Stimulated activated CD8-positive, alpha-beta memory T cell treated with anti-CD3 and anti-CD28 coated beads, Interleukin-15, amount 100 ng/mL, for 48 hours (primary cell): ENCODE results near the gene CCDC154.
"Not testable (repeated sequence)": the region's sequence is repeated elsewhere in the genome, so short reads cannot be mapped to it uniquely, and the experiment has no call there.

Experiments used
- DNase-seq, 2 donors: peaks; one replicate each; pipeline ENCODE4 v3.0.0-alpha.2; 2020; ENCODE audit warnings: low read depth in 2 of 2

Gene CCDC154

DNA sequence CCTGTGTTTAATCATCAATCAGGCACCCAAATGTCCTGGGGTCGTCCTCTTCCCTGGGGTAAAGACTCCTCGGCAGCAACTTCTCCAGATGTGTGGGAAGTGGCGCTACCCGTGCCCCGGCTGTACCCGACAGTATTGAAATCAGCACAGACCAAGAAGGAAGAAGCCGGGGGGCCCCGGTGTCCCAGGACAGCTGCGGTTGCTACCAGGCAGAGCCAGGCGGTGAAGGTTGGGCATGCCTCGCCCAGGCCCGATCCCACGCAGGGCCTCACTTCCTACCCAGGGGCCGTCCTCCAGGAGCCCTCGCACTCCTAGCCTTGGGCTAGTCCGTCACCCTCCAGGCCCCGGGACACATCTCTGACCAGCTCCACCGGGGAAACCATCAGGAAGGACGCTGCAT is 9.0 kb upstream of the CCDC154 start:
- DNase-seq, result no peak

GRCh38 chr16:1452530-1452929 is 8.2 kb upstream of the CCDC154 start:
- DNase-seq, result no peak

GRCh38 chr16:1451702-1452392 is 7.5 kb upstream of the CCDC154 start:
- no peak for DNase-seq

GRCh38 chr16:1450841-1451240 is 6.5 kb upstream of the CCDC154 start:
- no peak for DNase-seq

DNA sequence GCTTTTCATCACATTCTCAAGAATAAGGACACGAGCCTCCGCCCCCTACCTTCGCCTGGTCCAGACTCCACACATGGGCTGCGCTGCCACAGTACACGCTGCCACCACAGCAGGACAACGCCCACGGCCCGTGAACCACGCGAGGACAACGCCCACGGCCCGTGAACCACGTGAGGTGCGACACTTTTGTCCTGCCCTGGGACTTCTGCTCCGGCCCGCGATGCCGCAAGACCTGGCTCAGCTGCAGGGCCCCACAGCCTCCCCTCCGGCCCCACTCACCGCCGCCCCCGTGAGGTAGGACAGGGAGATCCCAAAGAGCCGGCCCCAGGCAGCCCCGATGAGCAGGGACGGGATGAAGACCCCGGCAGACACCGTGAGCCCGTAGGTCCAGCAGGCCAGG is 5.9 kb upstream of the CCDC154 start:
- no peak for DNase-seq

DNA sequence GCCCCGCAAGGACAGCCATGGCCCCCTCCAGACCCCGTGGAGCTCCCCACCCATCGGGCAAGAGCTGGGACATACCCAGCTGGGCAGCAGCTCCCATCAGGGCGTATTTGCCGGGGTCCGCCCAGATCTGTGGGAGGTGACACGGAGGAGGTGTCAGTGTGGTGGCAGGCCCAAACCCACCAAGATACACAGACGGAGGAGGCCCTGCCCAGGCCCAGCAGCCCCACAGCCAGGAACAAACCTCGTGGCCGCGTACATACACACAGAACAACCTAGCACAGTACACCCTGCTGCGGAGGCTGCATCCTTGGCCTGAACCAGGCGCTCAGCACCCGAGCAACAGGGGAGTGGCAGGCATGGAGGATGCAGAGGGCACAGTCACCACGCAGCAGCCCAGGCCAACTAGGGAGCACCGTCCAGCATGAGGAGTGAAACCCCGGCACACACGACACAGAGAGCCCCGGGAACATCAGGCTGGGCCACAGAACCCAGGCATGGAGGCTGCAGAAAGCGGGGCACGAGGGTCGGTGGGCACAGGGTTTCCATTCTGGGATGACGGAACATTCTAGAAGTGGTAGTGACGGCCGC is 4.9 kb upstream of the CCDC154 start:
- DNase-seq, result no peak

DNA sequence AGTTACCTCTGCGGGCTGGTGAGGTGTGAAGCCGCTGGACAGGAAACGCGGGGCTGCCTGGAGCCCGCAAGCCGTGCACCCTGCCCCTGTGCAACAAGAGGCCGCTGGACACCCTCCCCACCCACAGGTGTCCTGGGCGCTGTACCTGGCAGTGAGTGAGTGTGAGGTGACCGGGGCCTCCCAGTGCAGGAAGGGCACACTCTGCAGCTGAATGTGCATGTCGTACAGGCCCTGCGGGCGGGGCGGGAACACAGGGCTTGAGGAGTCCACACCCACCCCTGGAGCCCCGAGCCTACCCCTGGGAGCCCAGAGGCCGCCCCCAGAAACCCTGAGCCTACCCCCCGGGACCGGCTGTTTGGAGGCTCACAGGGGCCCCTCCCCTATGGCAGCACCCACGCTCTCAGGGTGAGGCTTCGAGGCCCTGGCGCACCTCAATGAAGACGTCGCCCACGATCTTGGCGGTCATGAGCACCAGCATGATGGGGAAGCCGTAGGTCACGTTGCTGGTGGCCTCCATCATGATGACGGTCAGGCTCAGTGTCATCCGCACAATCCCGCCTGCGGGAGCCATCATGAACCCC is 4.3 kb upstream of the CCDC154 start:
- DNase-seq, result no peak

DNA sequence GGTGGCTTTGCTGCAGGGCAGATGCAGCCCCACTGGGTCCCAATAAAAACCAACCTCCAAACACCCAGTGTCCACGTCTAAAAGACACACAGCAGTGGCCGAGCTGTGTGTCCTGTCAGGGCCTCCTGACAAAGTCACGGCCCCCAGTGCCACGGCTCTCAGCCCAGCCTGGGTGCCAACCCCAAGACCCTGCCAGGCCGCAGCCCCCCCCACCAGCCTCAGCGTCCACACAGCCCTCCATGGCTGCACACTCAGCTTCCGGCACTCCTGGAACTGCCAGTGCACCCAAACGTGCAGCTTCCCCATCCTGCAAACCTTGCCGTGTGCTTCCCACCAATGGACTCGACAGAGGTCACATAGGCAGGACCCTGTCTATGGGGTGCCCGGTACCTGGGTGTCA is 3.6 kb upstream of the CCDC154 start:
- no peak for DNase-seq

GRCh38 chr16:1446296-1447080 is 2.1 kb upstream of the CCDC154 start:
- no peak for DNase-seq

DNA sequence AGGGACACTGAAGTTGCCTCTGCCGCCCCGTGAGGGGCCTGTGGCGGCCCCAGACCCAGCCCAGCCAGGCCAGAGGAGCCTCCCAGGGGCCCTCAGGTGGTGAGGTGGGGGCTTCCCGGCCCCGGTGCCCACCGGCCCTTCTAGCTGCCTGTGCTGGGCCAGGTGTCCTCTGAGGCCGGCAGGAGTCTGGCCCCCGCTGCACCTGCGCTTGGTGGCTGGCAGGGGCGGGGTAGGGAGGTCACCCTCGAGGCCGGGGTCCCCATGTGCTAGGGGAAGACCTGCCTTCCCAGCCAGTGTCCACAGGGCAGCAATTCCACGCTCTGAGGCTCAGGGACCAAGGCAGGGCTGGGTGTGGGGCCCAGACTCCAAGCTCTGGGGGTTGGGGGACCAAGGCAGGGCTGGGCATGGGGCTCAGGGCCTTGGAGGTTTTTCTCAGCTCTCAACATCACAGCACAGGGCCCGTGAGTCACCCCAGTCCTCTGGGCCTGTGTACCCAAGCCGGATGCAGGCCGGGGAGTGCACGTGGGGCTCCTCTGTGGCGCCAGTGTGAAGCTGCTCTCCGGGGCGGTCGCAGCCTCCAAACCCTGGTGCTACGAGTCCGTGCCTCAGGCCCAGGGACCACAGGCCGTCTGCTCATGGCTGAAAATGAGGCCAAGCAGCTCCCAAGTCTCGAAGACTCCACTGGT is 1.3 kb upstream of the CCDC154 start:
- no peak for DNase-seq

DNA sequence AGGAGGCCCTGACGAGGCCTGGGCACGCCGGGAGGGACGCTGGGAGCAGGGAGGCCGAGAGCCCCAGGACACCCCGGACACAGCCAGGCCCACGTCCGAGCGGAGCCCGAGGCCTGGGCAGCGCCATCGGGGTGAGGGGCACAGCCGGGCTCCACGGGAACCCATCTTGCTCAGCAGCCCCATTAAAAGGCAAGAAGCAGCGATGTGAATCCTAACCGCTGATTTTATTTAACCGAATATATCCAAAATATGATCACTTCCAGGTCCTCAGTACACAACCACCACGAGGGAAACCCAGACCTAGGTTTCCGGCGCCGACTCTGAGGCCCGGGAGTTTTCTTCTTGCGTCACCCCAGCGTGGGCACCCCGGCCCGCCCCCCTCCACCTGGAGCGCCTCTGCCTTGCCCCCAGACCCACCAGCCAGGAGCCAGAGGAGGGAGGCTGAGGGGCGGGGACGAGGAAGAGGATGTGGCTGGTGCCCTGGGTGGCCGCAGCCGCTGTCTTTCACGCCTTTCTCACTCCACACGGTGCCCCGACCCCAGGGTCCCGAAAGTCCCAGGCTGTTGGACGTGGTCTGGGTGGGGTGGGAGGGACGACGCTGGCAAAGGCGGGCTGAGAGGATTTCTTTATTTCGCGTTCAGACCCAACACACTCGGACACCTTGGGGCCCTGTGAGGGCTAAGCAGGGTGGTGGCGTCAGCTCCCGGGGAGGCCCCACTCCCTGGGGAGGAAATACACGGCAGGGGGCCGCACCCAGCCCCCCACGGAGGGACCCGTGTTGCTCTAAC is 568 bp upstream of the CCDC154 start:
- no peak for DNase-seq

DNA sequence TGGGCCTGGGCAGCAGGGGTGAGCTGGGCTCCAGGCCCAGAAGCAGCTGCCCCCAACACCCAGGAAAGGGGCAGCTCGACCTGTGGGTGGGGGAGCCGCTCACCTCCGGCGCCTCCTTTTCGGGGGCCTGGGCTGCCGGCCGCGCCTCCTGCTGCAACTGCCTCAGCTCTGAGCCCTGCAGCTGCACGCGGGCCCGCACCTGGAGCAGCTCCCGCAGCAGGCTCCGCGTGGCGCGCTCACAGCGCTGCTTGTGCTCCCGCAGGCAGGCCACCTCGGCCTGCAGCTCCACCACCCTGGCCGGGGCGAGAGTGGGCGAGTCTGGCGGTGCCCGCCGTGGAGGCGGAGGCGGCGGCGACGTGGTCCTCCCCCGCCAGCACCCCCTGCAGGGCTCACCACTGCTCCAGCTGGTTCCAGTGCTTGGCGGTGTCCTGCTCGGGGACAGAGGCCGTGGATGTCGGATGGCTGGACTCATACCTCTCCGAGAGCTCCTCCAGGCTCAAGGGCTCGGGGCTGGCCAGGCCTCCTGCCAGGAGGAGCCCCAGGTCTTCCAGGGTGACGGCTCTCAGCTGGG is 868 bp downstream of the CCDC154 start:
- no peak for DNase-seq

DNA sequence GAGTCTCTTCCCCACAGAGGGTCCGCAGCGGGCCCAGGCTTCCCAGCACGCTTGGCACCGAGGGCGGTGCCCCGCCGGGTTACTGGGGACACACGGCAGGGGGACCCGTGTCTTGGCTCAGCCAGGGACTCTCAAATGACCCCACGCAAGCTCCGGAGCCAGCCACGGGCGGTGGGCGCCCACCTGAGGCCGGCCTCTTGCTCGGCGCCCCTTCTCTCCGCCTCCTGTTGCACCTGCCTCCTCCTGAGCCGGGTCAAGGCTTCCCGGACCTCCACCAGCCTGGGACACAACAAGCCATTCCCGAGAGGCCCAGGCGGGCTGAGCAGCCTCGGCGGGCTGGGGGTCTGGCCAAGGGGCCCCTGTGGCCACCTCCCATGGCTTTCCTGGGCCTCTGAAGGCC is 1.7 kb downstream of the CCDC154 start:
- no peak for DNase-seq

- DNase-seq, result no peak
These were observed 2.9 kb downstream of the CCDC154 start for GRCh38 chr16:1441391-1441829.

DNA sequence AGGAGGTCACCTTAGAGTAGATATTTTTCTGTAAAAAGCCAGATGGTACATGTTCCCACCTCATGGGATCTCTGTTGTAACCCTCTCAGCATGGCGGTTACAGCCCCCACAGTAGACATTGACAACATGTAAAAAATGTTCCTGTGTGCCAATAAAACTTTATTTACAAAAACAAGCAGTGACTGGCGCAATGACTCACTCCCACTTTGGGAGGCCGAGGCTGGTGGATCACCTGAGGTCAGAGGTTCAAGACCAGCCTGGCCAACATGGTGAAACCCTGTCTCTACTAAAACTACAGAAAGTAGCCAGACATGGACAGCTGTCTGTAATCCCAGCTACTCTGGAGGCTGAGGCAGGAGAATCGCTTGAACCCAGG is 4.7 kb downstream of the CCDC154 start:
- not testable (repeated sequence) for DNase-seq

- no peak for DNase-seq
These were observed 5.2 kb downstream of the CCDC154 start for GRCh38 chr16:1439058-1439698.

DNA sequence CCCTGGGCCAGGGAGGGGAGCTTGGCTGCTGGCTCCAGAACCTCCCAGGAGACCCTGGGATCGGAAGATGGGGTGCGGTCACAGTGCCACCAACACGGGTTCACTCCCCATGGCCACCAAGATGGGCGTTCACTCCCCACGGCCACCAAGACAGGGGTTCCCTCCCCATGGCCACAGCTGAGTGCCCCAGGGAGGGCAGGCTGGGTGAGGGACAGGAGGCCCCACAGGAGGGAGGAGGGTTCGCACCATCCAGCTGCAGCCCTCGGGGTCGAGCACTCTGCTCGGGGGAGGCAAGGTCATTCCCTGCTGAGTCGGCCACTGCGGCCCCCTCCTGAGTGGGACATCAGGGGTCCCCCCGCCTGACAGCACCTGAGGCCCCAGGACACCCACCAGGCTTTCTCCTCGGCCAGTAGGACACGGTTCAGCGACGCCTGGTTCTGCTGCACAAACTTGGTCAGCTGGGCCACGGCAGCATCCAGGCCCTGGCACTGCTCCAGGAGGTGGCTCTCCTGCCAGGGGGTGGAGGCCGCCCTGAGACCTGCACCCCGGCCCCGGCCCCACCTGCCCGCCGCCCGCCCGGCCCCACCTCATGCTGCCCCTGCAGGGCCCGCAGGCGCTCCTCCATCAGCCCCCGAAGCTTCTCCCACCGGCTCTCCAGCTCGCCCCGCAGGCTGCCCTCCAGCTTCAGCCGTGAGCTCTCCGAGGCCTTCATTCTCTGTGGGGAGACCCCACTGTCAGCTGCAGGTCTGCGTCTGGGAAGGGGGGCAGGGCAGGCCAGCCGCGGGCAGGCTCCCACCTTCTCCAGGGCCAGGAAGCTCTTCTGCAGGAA is 5.9 kb downstream of the CCDC154 start:
- DNase-seq, result no peak

- DNase-seq, result no peak
These were observed 6.8 kb downstream of the CCDC154 start for GRCh38 chr16:1437606-1438005.

GRCh38 chr16:1436731-1437355 is 7.5 kb downstream of the CCDC154 start:
- DNase-seq, result no peak
